Endothelial cell of umbilical vein (primary cell): ENCODE measurements around the gene HHATL. TPM values are rescaled to one million over a fixed set of nuclear protein-coding genes. Genes with fewer than 3 reads are reported as not detected.

ENCODE experiments used
- BruUV-seq: library from RNA; stranded (reverse); fragments of 400-500 nt; replicated peaks from 2 replicates; lab custom pipeline; 2021; lab: Mats Ljungman, UMichigan
- CTCF ChIA-PET: fragments of 300-600, 350-600 bp; sonication (Branson Sonifier 250); formaldehyde crosslinking; loops from one replicate; lab custom pipeline; 2021; ENCODE audit warnings: antibody characterized with exemption, inconsistent platforms; lab: Charles Lee
- POLR2A ChIA-PET: fragments of 300-600, 350-600 bp; sonication (Branson Sonifier 250); formaldehyde crosslinking; loops from one replicate; lab custom pipeline; 2021; ENCODE audit warnings: antibody characterized with exemption, inconsistent platforms; lab: Charles Lee
- DNase-seq: peaks from one replicate; pipeline ENCODE4 v3.0.0-alpha.2; 2011; ENCODE audit warnings: low read depth, low spot score
- FAIRE-seq: peaks from 2 replicates; lab custom pipeline; 2011; peaks lifted over from hg19 to GRCh38; lab: Jason Lieb, UNC
- H2AFZ ChIP-seq: 2 replicates; pipeline ENCODE4 v1.6.0; 2012; ENCODE audit warnings: low read depth, low read length, control low read depth, inconsistent platforms
- H3K27ac ChIP-seq: 2 replicates; pipeline ENCODE4 v1.5.1; 2011; ENCODE audit warnings: low read depth, mild to moderate bottlenecking, control low read depth, low read length, moderate library complexity; ENCODE audit not compliant: insufficient read depth
- H3K27me3 ChIP-seq, 2 experiments: 2 replicates each; pipeline versions ENCODE4 v1.6.0 to v1.6.1; 2011; ENCODE audit warnings: low read length in 2 of 2, mixed read lengths in 1 of 2; ENCODE audit not compliant: control insufficient read depth in 2 of 2, insufficient read depth in 2 of 2
- H3K36me3 ChIP-seq, 2 experiments: 2 replicates in 1 of 2; 3 replicates in 1 of 2; pipeline ENCODE4 v1.5.1; 2011; ENCODE audit warnings: low read length in 2 of 2, mild to moderate bottlenecking in 1 of 2, moderate library complexity in 1 of 2; ENCODE audit not compliant: control insufficient read depth in 2 of 2, insufficient read depth in 2 of 2; ENCODE audit errors: extremely low read depth in 1 of 2
- H3K4me1 ChIP-seq: 3 replicates; pipeline ENCODE4 v1.5.1; 2011; ENCODE audit warnings: mild to moderate bottlenecking, low read length; ENCODE audit not compliant: control insufficient read depth, insufficient read depth; ENCODE audit errors: extremely low read depth
- H3K4me2 ChIP-seq: 2 replicates; pipeline ENCODE4 v1.6.1; 2011; ENCODE audit warnings: low read length, control low read depth, mixed read lengths; ENCODE audit not compliant: insufficient read depth
- H3K4me3 ChIP-seq, 3 experiments: fragments of 200-600 bp in 1 of 3; sonication (generic), shearing (Covaris generic) in 1 of 3; replicated peaks in 1 of 3; 2 replicates each; pipeline ENCODE4 v1.5.1; 2011 to 2016; ENCODE audit warnings: control low read depth in 3 of 3, low read length in 3 of 3, mild to moderate bottlenecking in 2 of 3, inconsistent platforms in 1 of 3, low read depth in 1 of 3, moderate library complexity in 1 of 3; ENCODE audit not compliant: insufficient read depth in 1 of 3
- H3K79me2 ChIP-seq: 2 replicates; pipeline ENCODE4 v1.6.0; 2012; ENCODE audit warnings: low read length, inconsistent platforms; ENCODE audit not compliant: control insufficient read depth, insufficient read depth
- H3K9ac ChIP-seq: replicated peaks from 2 replicates; pipeline ENCODE3; 2011; ENCODE audit warnings: low read length, control low read depth; ENCODE audit not compliant: insufficient read depth; ENCODE audit errors: extremely low read depth
- H3K9me1 ChIP-seq: replicated peaks from 3 replicates; pipeline ENCODE4 v1.6.0; 2011; ENCODE audit warnings: mild to moderate bottlenecking, low read length; ENCODE audit not compliant: control insufficient read depth, insufficient read depth; ENCODE audit errors: extremely low read depth
- H3K9me3 ChIP-seq: replicated peaks from 2 replicates; pipeline ENCODE4 v1.5.1; 2012; ENCODE audit warnings: low read length, inconsistent platforms; ENCODE audit not compliant: control insufficient read depth, insufficient read depth
- H4K20me1 ChIP-seq: replicated peaks from 2 replicates; pipeline ENCODE3; 2011; ENCODE audit warnings: mild to moderate bottlenecking, low read length; ENCODE audit not compliant: control insufficient read depth, insufficient read depth; ENCODE audit errors: extremely low read depth
- EZH2 ChIP-seq: IDR thresholded peaks from 2 replicates; pipeline ENCODE4 v1.6.1; 2012; ENCODE audit warnings: borderline replicate concordance, low read depth, mild to moderate bottlenecking, moderate library complexity, low read length, inconsistent platforms; ENCODE audit not compliant: severe bottlenecking
- FOS ChIP-seq: IDR thresholded peaks from 2 replicates; pipeline ENCODE4 v1.6.1; 2011; ENCODE audit warnings: mild to moderate bottlenecking, low read length, moderate library complexity, borderline replicate concordance; ENCODE audit not compliant: insufficient read depth
- POLR2AphosphoS5 ChIP-seq: IDR thresholded peaks from 2 replicates; pipeline ENCODE4 v1.6.1; 2012; ENCODE audit warnings: low read depth, mild to moderate bottlenecking, control low read depth, low read length, moderate library complexity; ENCODE audit not compliant: insufficient read depth
- dilution Hi-C: fragments of 300-500 bp; cut with MboI; formaldehyde crosslinking; loops from one replicate; pipeline ENCODE4 v1.15.0; 2019; ENCODE audit warnings: low sequenced_read_pairs; ENCODE audit not compliant: extremely low pct_ligation_motif_present
- intact Hi-C: fragments of 100-400 bp; cut with micrococcal nuclease; formaldehyde crosslinking; loops from one replicate; pipeline ENCODE4 v1.10.0; 2022
- polyA plus RNA-seq, 4 experiments: library from polyadenylated mRNA; depleted of rRNA in 3 of 4; stranded (reverse) in 3 of 4; unstranded in 1 of 4; fragments of >200 nt; gene quantifications; 2 replicates each; pipeline versions ENCODE4 v1.2.1 to v1.2.3, GENCODE V29; 2011 to 2012; ENCODE audit warnings: missing spikeins in 1 of 4
- total RNA-seq: library from RNA; stranded (reverse); gene quantifications from 2 replicates; pipeline ENCODE4 v1.2.3, GENCODE V29; 2021
- TF ChIP-seq, protein P1 (sequence below), 2 donors: IDR thresholded peaks; 1 replicate in 1 of 2; 2 replicates in 1 of 2; pipeline ENCODE4 v1.5.1; 2011; ENCODE audit warnings: low read length in 2 of 2, mild to moderate bottlenecking in 2 of 2, moderate library complexity in 2 of 2, control low read depth in 1 of 2, inconsistent platforms in 1 of 2, low read depth in 1 of 2; ENCODE audit not compliant: insufficient read depth in 1 of 2; ENCODE audit errors: extremely low read depth in 1 of 2

The HHATL gene
- total and polyA plus RNA-seq, 2 donors (not counting 3 experiments of a cell fraction or from before 2014, with no cell fraction given), result not detected

DNA sequence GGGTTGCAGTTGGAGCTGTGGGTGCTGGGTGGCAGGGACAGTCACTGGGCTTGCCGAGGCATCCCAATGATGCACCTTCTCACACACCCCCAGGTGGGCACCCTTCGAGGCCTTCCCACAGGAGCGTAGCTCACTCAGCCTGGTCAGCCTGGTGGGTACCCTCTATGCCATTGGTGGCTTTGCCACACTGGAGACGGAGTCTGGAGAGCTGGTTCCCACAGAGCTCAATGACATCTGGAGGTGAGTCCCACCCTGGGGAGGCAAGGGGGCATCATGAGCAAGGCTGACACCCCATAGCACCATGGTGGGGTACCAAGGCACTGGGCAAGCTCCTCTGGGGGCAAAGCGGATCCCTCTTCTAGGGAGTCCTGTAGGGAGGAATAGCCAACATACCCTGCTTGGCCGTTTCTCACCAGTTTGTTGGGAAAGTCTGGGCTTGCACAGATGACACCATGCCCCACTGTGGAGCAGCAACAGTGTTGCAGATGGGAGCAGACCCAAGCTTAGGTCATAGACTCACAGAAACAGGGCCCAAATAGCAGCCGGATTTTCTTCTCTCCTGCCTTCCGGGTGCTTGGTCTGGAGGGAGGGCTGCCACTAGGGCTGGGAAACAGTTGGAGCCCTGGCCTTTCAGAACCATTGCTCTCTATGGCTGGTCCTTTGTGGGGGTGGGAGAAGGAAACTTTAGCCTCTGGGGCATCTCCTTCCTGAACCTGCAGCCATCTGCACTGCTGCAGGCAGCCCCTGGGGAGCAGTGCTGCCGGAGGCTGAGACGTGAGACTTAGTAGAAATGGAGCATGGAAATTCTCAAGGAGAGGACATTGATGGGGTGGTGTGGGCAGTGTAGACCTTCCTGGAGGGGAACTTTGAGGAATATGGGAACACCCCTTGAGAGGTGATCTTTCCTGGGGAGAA lies 11.6 kb downstream of the HHATL start:
- DNase-seq (no peak), FAIRE-seq (no peak)
- Histone ChIP-seq H3K9me3 (no peaks in the 10 kb centered on the region), H4K20me1 (no peaks in the 10 kb centered on the region), H3K4me2 (no peak overlapping the region), H3K4me3 (no peak overlapping the region), H3K27me3 (peaks cover 6 to 7% of the 10 kb centered on the region in 2 experiments), H2AFZ (no peak overlapping the region), H3K9ac (no peak overlapping the region), H3K27ac (no peak overlapping the region), H3K36me3 (no peaks in the 10 kb centered on the region), H3K4me1 (no peaks in the 10 kb centered on the region), H3K79me2 (no peaks in the 10 kb centered on the region), H3K9me1 (no peaks in the 10 kb centered on the region)
- no TSS peak for BruUV-seq
- CTCF ChIA-PET, result no interaction called here
- POLR2A ChIA-PET, result no interaction called here
- dilution Hi-C loops, result no loop called here
- TF ChIP-seq, protein P1, sequence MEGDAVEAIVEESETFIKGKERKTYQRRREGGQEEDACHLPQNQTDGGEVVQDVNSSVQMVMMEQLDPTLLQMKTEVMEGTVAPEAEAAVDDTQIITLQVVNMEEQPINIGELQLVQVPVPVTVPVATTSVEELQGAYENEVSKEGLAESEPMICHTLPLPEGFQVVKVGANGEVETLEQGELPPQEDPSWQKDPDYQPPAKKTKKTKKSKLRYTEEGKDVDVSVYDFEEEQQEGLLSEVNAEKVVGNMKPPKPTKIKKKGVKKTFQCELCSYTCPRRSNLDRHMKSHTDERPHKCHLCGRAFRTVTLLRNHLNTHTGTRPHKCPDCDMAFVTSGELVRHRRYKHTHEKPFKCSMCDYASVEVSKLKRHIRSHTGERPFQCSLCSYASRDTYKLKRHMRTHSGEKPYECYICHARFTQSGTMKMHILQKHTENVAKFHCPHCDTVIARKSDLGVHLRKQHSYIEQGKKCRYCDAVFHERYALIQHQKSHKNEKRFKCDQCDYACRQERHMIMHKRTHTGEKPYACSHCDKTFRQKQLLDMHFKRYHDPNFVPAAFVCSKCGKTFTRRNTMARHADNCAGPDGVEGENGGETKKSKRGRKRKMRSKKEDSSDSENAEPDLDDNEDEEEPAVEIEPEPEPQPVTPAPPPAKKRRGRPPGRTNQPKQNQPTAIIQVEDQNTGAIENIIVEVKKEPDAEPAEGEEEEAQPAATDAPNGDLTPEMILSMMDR (IDR thresholded peaks at IDR 0.05; ENCODE audit: extremely low read depth in 1 of 2, insufficient read depth in 1 of 2, low read depth in 1 of 2, low read length in 2 of 2), result no peak
- TF ChIP-seq POLR2AphosphoS5 (no peak), FOS (no peak)
- intact Hi-C loops, result no loop called here

DNA sequence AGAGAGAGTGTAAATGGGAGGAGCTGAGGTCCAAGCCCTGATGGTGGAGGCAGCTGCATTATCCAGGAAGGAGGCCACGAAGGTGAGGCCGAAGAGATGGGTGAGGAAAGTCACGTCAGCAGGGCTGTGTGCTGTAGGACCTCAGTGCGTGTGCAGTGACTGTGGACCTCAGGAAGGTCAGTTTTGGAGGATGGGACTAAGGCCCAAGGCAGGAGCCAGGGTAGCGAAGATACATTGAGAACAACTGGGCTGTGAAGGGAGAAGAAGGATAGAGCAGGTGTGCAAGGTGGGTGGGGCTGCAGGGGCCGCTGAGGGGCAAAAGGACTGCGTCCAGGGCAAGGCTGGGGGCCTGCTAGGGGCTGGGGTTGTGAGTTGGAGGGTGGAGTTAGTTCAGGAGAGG lies 12.4 kb downstream of the HHATL start:
- peaks cover 11 to 12% of the 10 kb centered on the region in 2 experiments for H3K27me3 ChIP-seq
- intact Hi-C loops (no loop called here), dilution Hi-C loops (no loop called here)
- BruUV-seq, result no TSS peak
- DNase-seq (no peak), FAIRE-seq (no peak)
- ChIA-PET CTCF (no interaction called here), POLR2A (no interaction called here)
- no peaks in the 10 kb centered on the region for H3K9me3 ChIP-seq
- no peak overlapping the region for H2AFZ ChIP-seq
- no peaks in the 10 kb centered on the region for H3K9me1 ChIP-seq
- no peak overlapping the region for H3K4me3 ChIP-seq
- no peaks in the 10 kb centered on the region for H3K4me1 ChIP-seq
- no peak overlapping the region for H3K27ac ChIP-seq
- H3K4me2 ChIP-seq, result no peak overlapping the region
- no peak for TF ChIP-seq EZH2
- H3K9ac ChIP-seq, result no peak overlapping the region
- H3K79me2 ChIP-seq, result no peaks in the 10 kb centered on the region
- H4K20me1 ChIP-seq, result no peaks in the 10 kb centered on the region
- no peaks in the 10 kb centered on the region for H3K36me3 ChIP-seq
